ENCODE results near the gene DUSP28.
A peak's percentile ranks its signal among the peaks of the same experiment; 100 is the strongest.

DNA sequence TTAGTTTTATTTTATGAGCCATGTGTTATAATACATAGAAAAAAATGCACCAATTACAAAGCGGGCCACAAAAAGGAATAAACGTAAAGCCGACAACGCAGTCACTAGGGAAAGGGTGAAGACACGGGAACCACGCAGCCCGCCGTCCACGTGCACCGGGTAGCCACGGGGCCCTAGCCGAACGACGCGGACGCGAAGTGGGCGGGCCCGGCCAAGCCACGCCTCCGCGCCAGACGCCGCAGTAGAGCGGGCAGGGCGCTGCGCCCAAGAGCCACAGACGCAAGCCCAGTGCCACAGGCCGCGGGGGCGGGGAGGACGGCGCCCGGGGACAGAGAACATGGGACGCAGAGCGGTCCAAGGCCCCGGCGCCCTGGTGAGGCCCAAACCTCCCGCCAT, at the start of gene DUSP28:
- TF ChIP-seq POLR2A (IDR thresholded peaks at IDR 0.05; ENCODE audit: low read length) (peak; percentile 82), GATA1 (IDR thresholded peaks at IDR 0.05; ENCODE audit: low read depth, low read length) (no peak)

All from erythroblast (primary cell).